HG03469 (cell line): ENCODE data around the gene SMARCC2.
A peak's percentile ranks its signal among the peaks of the same experiment; 100 is the strongest.
"Not testable (repeated sequence)": the region's sequence is repeated elsewhere in the genome, so short reads cannot be mapped to it uniquely, and the experiment has no call there.

Experiments used
- ATAC-seq: cut with Tn5 transposase; IDR thresholded peaks from one replicate; pipeline ENCODE4 v1.9.1; 2021; ENCODE audit warnings: mild to moderate bottlenecking, moderate library complexity, moderate number of reproducible peaks; ENCODE audit not compliant: unreplicated experiment

SMARCC2 gene

GRCh38 chr12:56165369-56165768 is 23.9 kb downstream of the SMARCC2 start:
- no peak for ATAC-seq

- no peak for ATAC-seq
Observed at GRCh38 chr12:56164345-56164729, 24.9 kb downstream of the SMARCC2 start.

DNA sequence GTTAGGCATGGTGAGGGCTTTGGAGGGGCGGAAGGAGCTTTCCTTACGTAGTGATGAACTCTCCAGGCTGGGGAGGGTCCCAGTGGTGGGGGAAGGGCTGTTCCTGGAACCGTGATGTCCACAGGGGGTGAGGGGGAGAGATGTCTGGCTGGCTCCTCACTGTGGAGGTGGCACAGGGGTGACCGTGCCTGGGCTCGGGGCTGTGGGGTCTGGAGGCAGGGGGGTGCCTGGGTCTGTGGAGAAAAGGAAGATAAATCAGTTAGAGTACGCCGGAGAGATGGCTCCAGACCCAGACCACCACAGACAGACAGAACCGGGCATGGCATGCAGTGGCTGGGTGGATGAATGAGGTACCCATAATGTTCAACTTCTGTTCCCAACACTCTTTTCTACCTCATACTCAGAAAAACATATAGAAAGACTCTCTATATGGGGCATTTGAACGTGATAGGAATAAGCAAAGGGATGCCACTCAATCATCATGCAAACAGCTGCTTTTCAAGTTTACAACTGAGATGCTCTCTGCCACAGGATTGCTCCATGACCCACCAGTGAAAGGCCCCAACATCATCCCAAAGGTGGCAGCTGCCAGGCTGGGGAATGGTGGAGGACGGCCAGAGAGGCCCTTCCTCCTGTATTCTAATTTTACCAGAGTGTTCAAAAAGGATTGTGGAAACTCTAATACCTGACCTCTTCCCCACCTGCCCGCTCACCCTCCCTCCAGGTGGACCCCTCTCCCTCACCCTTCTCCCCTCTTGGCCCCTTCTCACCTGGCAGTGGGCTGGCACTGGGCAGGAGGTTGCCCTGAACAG is 25.5 kb downstream of the SMARCC2 start:
- no peak for ATAC-seq

DNA sequence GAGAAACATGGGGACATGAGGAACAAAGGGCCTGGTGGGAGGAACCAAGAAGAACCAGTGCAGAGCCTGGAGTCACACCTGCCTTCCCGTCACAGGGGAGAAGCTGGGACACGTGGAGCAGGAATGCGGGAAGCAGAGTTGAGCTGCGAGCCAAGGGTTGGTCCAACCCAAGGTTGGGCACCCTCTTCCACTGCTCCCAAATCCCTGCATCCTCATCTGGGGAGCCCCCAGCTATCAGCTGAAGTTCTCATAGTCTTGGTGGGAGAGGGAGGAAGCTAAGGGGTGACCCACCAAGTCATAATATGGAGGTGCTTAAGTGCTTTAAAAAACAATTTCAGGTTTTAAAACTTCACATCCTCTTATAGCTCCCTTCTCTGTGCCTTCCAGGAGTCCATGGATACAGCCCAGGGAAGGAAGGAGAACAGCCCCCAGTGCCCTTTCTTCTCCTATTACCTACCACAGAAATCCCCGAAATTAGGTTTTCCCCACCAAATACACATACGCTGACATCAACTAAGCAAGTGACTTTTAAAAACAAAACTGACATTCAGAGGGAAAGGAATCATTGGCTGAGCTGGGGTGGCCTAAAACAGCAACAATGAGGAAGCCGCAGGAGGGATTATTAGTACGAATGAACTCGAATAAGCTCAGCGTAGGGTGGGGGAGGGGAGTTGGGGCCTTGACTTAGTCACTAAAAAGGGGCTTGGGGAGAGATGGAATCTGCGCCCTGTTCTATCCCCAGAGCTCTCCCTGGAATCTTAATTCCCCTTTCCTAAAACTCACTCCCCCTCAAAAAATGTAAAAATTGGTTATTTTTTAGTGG is 26.6 kb downstream of the SMARCC2 start:
- no peak for ATAC-seq

DNA sequence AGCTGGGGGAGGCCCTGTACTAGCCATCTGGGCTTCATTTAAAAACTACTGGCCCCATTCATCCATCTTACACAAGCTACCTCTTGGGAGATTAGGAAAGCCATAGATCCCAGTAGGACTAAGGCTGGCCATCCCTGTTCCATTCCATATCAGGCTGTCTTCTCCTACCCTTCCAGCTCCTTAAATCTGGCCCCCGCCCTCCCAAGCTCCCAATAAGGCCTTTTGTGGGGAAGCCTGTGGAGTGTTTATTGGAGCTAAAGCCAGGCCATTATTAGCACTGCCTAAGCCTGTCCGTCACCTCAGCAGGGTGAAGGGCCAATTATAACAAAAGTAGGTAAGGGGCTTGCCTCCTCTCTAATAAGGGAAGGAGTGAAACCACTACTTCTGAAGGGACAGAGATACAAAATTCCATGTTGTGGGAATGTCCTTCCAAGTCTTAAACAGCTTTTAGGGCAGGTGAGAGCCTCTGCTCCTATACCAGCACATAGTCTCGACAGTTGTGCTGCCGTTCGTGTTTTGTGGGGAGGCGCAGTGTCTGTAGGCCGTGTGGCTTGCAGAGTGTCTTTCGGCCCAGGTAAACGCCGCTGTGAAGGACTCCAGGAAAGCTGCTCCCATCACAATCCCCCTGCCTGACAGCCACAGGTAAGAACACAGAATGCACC is 27.5 kb downstream of the SMARCC2 start:
- no peak for ATAC-seq

DNA sequence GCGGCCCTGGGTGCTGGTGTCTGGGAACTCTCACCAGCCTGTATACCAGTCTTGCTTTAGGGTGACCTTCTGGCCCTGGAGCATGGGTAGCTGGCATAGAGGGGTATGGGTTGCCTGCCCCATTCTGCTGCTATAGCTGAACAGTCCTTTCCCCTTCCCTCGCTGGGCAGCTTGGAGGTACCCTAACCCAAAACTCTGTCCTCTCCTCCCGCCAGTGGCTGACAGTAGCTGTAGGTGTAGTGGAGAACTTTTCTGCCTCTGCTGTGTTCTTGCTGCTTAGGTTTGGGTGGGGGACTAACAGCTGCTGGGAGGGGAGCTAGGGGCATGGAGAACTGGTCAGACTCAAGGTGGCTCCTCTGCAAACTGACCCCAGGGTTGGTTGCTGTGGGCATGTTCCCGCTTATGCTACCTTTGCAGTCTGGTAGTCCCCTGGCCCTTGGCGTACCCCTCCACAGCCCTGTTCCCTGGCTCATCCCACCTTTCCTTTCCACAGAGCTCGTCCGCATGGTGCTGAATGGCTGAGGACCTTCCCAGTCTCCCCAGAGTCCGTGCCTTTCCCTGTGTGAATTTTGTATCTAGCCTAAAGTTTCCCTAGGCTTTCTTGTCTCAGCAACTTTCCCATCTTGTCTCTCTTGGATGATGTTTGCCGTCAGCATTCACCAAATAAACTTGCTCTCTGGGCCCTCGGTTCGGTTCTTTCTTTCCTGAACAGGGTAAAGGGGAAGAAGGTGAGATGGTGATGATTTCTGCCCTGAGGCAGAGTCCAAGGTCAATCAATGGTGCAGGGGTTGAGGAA is 28.2 kb downstream of the SMARCC2 start:
- no peak for ATAC-seq

DNA sequence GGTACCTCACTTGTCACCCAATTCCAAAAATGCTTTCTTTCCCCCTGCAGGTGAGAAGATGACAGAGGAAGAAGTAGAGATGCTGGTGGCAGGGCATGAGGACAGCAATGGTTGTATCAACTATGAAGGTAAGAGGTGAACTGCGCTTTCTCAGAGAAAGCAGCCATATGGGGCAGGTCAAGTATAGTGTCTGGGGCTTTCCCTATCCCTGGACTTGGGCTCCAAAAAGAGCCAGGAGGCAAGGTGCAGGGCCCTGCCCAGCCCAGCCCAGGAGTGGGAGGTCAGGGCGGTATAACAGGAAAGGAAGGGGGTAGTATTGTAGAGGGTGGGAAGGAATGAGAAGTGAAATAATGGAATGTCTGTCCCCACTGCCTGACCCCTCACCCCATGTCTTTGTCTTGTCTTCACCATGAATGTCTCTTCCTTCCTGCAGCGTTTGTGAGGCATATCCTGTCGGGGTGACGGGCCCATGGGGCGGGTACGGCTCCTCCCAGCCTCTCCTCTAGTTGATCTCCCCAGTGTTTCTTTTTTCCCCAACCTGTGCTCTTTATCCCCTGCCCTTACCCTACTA is 29.0 kb downstream of the SMARCC2 start:
- no peak for ATAC-seq

DNA sequence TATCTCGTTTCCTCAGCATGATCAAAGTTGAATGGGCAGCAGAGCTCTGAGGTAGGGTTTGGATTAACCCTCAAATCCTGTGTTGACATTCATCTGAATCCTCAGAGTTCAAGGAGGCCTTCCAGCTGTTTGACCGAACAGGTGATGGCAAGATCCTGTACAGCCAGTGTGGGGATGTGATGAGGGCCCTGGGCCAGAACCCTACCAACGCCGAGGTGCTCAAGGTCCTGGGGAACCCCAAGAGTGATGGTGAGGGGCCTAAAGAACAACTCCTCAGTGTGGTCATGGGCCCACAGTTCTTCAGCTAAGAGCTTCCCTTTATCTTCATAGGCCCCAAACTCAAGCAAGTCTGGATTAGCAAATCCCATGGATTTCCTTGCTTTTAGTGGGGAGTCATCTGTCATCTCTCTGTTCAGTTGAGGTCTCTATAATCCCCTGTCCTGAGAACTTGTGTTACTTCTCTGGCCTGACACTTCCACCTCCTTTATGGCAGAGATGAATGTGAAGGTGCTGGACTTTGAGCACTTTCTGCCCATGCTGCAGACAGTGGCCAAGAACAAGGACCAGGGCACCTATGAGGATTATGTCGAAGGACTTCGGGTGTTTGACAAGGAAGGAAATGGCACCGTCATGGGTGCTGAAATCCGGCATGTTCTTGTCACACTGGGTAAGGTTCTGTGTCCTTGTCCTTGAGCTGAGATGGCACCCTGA is 29.6 kb downstream of the SMARCC2 start:
- no peak for ATAC-seq

GRCh38 chr12:56158926-56159461 is 30.3 kb downstream of the SMARCC2 start:
- ATAC-seq, result no peak

GRCh38 chr12:56158029-56158925 is 31.0 kb downstream of the SMARCC2 start, which contains the start of gene MYL6:
TSS of gene MYL6 (plus strand) at chr12:56158359. CDS start at chr12:56158402, 43 bp downstream.
- ATAC-seq, result peak; percentile 48

GRCh38 chr12:56157201-56158028 is 31.9 kb downstream of the SMARCC2 start:
- peak; percentile 14 for ATAC-seq

- not testable (repeated sequence) for ATAC-seq
Observed at GRCh38 chr12:56156464-56157200, 32.7 kb downstream of the SMARCC2 start.

GRCh38 chr12:56155256-56155845 is 33.9 kb downstream of the SMARCC2 start:
- ATAC-seq, result no peak

DNA sequence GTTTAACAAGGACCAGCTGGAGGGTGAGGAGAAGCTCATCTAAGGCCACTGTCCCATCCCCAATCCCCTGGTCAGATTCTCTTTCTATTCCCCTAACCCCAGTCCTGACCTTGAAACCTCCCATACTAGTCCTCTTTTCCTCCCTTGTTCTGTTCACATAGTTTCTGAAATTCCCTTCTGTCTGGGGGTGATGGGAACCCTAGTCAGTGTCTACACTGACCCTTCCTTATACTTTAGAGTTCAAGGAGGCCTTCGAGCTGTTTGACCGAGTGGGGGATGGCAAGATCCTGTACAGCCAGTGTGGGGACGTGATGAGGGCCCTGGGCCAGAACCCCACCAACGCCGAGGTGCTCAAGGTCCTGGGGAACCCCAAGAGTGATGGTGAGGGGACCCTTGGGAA is 34.5 kb downstream of the SMARCC2 start:
- ATAC-seq, result no peak

- ATAC-seq, result no peak
Observed at GRCh38 chr12:56154246-56154771, 35.0 kb downstream of the SMARCC2 start.

DNA sequence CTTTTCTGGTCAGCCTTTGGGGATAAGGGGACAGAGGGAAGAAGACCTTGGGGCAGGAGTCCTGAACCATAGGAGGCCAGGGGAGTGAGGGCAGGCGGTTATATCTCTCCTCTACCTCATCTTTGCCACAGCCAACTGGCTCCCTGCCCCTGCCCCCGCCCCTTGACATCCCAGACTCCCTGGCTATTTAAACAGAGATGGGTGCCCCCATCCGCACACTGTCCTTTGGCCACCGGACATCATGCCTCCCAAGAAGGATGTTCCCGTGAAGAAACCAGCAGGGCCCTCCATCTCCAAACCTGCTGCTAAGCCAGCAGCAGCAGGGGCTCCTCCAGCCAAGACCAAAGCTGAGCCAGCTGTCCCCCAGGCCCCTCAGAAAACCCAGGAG is 35.6 kb downstream of the SMARCC2 start:
- no peak for ATAC-seq
